ENCODE measurements around the gene LHPP. TPM values are rescaled to one million over a fixed set of nuclear protein-coding genes. Genes with fewer than 3 reads are reported as not detected.

LHPP gene
- total RNA-seq, 1 donor from 2014 or later = 12.1 TPM

DNA sequence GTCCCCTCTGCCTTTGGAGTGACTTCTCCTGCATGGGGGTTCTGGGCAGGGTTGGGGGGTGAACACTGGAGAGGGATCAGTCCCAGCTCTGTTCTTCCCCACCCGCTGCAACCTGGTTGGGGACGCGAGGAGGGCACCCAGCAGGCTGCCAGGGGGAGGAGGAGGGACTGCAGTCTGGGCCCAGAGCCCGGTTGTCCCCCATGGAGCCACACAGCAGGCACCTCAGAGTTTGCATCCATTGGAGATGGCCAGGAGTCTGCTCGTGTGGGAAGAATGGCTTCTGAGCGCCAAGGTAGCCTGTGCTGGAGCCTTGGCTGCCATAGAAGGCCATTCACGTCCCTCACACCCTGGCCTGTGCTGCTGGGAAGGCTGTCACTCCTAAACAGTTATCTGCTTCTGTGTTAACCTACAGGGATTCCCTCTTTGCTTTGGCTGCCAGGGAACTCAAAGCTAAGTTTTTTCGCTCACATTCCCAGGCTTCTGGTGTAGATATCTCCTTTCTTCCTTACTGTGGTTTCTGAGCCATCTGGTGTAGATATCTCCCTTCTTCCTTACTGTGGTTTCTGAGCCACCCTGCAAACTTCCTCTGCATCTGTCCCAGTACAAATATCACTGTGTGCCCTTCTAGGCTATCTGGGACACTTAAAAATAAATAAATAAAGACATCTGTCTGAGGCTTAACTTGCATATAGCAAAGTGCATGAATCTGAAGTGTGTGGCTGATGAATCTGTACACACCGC, 133.7 kb downstream of the LHPP start:
- no peak overlapping the region for H3K4me3 ChIP-seq (ENCODE audit: low read depth, low read length)
- DNase-seq (ENCODE audit: low read depth) = no peak
- TF ChIP-seq CTCF (conservative IDR thresholded peaks at IDR 0.05; ENCODE audit: low read depth, low read length) = no peak

DNA sequence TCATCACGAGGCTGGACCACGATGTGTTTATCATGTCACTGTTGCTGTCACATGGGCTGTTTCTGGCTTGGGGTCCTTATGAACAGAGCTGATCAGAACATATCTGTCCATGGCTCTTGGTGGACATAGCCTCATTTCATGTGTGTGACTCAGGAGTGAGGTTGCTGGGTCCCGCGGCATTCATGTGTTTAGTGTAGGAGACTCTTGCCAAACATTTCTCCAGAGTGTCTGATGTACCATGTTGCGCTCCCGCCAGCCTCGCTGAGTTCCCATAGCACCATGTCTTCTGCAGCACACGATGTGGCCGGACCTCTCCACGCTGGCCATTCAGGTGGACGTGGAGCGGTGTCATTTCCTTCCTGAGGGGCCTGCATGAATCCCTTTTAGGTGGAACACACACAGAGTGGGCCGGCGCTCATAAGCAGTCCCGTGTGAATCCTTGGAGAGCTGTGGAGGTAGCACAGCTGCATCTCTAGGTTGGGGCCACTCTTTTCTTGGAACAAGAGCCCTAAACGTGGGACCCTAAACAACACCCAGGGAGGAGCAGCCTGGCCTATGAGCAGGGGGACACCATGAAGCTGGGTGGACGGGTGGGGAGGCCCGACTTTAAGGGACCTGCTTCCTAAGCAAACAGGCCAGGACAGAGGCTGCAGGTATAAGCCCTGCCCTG, 134.6 kb downstream of the LHPP start:
- TF ChIP-seq CTCF (conservative IDR thresholded peaks at IDR 0.05; ENCODE audit: low read depth, low read length) = no peak
- no peak for DNase-seq (ENCODE audit: low read depth)

GRCh38 chr10:124596962-124597845, 135.6 kb downstream of the LHPP start:
- no peak for TF ChIP-seq CTCF (conservative IDR thresholded peaks at IDR 0.05; ENCODE audit: low read depth, low read length)
- no peak for DNase-seq (ENCODE audit: low read depth)
- H3K4me3 ChIP-seq (ENCODE audit: low read depth, low read length) = no peak overlapping the region

More for the DNA sequence above, 134.6 kb downstream of the LHPP start:
- H3K4me3 ChIP-seq (ENCODE audit: low read depth, low read length) = no peak overlapping the region

DNA sequence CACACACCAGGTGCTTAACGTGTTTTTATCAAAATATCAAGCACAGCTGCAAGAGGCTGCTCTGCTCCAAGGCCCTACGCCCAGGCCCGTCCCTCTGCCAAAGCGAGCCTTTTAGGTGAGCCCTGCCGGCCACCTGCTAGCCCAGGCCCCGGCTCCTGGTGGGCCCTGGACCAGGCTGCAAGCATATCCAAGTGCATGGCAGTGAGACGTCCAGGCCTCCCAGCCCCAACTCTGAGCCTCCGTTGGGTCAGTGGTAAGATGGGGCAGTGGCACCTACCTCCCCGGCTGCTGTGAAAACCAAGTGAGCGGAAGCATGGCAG, 136.2 kb downstream of the LHPP start:
- DNase-seq (ENCODE audit: low read depth) = no peak
- H3K4me3 ChIP-seq (ENCODE audit: low read depth, low read length) = no peak overlapping the region
- no peak for TF ChIP-seq CTCF (conservative IDR thresholded peaks at IDR 0.05; ENCODE audit: low read depth, low read length)

- no peak overlapping the region for H3K4me3 ChIP-seq (ENCODE audit: low read depth, low read length)
- TF ChIP-seq CTCF (conservative IDR thresholded peaks at IDR 0.05; ENCODE audit: low read depth, low read length) = no peak
- no peak for DNase-seq (ENCODE audit: low read depth)
These were observed 136.6 kb downstream of the LHPP start for GRCh38 chr10:124598196-124598595.

DNA sequence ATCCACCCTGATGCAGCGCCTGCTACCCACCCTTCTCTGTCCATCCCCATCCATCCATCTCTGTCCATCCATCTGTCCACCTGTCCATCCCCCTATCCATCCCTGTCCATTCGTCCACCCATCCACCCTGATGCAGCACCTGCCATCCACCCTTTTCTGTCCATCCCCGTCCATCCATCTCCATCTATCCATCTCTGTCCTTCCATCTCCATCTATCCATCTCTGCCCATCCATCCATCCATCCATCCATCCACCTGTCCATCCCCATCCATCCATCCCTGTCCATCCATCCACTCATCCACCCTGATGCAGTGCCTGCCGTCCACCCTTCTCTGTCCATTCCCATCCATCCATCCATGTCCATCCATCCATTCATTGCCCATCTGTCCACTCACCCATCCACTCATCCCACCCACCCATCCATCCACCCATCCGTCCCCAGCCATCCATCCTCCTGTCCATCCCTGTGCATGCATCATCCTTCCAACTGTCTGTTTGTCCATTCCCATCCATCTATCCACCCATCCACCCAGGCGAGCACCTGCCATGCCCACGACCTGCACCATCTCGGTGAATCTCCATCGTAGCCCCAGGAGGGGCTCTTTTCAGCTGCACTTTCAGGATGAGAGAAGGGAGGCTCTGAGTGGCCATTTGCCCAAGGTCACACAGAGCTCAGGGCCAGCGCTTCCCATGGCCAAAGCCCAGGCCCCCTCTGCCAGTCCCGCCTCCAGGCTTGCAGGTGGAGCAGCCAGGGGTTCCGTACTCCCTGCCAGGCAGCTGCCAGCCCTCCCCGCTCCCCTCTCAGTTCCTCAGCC, 137.4 kb downstream of the LHPP start:
- no peak for DNase-seq (ENCODE audit: low read depth)
- H3K4me3 ChIP-seq (ENCODE audit: low read depth, low read length) = no peak overlapping the region

More for the DNA sequence above, 137.4 kb downstream of the LHPP start:
- no peak for TF ChIP-seq CTCF (conservative IDR thresholded peaks at IDR 0.05; ENCODE audit: low read depth, low read length)
